Measurements from ENCODE around the gene MCF2L. TPM values are rescaled to one million over a fixed set of nuclear protein-coding genes. Genes with fewer than 3 reads are reported as not detected.

Gene MCF2L
- total RNA-seq, 1 donor: 8.0 TPM

DNA sequence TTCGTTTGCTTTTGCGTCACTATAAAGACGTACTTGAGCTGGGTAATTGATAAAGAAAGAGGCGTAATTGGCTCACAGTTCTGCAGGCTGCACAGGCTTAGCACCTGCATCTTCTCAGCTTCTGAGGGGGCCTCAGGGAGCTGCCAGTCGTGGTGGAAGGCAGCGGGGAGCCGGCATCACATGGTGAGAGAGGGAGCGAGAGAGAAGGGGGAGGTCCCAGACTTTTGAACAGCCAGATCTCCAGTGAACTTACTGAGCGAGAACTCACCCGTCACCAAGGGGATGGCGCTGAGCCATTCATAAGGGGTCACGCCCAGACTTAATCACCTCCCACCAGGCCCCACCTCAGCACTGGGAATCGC, 77.8 kb downstream of the MCF2L start:
- no peak for DNase-seq (ENCODE audit: low read depth)
- no peak overlapping the region for H3K4me3 ChIP-seq (ENCODE audit: low read depth, low read length)
- TF ChIP-seq, protein P1, sequence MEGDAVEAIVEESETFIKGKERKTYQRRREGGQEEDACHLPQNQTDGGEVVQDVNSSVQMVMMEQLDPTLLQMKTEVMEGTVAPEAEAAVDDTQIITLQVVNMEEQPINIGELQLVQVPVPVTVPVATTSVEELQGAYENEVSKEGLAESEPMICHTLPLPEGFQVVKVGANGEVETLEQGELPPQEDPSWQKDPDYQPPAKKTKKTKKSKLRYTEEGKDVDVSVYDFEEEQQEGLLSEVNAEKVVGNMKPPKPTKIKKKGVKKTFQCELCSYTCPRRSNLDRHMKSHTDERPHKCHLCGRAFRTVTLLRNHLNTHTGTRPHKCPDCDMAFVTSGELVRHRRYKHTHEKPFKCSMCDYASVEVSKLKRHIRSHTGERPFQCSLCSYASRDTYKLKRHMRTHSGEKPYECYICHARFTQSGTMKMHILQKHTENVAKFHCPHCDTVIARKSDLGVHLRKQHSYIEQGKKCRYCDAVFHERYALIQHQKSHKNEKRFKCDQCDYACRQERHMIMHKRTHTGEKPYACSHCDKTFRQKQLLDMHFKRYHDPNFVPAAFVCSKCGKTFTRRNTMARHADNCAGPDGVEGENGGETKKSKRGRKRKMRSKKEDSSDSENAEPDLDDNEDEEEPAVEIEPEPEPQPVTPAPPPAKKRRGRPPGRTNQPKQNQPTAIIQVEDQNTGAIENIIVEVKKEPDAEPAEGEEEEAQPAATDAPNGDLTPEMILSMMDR (IDR thresholded peaks at IDR 0.05; ENCODE audit: insufficient read depth, low read length): no peak

DNA sequence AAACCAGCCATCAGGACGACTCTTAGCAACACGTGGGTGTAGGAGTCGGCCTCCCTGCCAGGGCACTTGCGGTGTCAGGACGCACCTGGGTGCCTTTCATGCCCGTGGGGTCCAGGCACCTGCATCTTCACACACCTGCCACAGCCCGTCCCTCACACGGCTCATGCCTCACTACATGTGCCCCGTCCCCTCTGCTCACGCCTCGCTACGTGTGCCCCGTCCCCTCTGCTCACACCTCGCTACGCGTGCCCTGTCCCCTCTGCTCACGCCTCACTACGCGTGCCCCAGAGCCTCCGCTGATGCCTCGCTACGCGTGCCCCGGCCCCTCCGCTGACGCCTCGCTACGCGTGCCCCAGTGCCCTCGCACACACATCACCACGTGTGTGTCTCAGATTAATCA, 78.6 kb downstream of the MCF2L start:
- no peak for DNase-seq (ENCODE audit: low read depth)
- TF ChIP-seq, protein P1 (IDR thresholded peaks at IDR 0.05; ENCODE audit: insufficient read depth, low read length): no peak
- H3K4me3 ChIP-seq (ENCODE audit: low read depth, low read length): no peak overlapping the region

DNA sequence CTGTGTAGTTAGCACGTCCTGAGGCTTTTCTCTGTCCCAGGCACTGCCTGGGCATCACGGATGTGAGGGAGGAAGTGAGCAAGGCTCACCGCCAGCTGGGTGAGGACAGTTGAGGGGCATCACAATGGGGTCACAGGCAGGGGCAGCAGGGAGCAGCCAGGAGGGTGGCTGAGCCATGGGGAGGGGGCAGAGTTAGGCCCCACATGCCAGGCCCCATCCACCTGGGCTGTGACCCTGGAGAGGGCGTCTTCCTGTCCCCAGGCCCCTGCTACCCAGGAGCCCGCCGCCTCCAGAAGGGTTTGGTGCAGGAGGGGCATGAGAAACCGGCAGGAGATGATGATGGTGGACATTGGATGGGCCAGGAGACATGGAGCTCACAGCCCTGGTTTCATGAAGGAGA, 79.8 kb downstream of the MCF2L start:
- TF ChIP-seq, protein P1 (IDR thresholded peaks at IDR 0.05; ENCODE audit: insufficient read depth, low read length): no peak
- no peak overlapping the region for H3K4me3 ChIP-seq (ENCODE audit: low read depth, low read length)
- DNase-seq (ENCODE audit: low read depth): no peak

DNA sequence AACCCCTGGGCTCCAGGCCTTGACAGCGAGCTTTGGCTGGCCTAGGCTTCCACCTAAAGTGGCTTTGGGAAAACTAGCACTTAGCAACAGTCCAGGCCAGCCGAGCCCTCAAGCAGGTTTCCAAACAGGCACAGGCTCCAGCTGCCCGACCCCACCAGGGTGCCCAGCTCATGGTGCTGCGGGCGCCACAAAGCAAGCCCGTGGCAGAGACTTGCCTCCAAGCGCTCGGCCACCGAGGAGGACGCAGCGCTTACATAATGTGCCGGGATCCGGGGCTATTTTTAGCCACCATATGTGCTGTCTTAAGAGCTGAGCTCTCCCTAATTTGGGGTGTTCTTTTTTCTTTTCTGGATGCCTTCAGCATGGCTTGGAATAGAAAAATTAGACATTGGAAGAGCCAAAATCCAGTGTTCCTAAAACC, 80.5 kb downstream of the MCF2L start:
- TF ChIP-seq, protein P1 (IDR thresholded peaks at IDR 0.05; ENCODE audit: insufficient read depth, low read length): no peak
- peak; percentile 13 for DNase-seq (ENCODE audit: low read depth)

DNA sequence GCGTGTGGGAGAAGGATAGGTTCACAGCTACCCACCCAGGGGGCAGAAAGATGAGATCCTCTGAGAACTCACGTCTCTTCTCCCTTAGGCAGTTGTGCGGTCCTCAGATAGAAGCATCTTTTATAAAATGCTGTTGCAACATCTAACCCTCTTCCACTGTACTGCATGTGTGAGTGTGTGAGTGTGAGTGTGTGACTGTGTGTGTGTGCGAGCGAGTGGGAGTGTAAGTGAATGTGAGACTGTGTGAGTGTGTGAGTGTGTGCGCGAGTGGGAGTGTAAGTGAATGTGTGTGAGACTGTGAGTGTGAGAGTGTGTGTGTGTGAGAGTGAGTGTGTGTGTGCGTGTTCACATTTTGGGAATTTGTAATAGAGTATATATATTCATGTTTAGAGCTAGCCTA, 81.0 kb downstream of the MCF2L start:
- TF ChIP-seq, protein P1 (IDR thresholded peaks at IDR 0.05; ENCODE audit: insufficient read depth, low read length): no peak
- DNase-seq (ENCODE audit: low read depth): no peak

More for the DNA sequence above, 80.5 kb downstream of the MCF2L start:
- no peak overlapping the region for H3K4me3 ChIP-seq (ENCODE audit: low read depth, low read length)

DNA sequence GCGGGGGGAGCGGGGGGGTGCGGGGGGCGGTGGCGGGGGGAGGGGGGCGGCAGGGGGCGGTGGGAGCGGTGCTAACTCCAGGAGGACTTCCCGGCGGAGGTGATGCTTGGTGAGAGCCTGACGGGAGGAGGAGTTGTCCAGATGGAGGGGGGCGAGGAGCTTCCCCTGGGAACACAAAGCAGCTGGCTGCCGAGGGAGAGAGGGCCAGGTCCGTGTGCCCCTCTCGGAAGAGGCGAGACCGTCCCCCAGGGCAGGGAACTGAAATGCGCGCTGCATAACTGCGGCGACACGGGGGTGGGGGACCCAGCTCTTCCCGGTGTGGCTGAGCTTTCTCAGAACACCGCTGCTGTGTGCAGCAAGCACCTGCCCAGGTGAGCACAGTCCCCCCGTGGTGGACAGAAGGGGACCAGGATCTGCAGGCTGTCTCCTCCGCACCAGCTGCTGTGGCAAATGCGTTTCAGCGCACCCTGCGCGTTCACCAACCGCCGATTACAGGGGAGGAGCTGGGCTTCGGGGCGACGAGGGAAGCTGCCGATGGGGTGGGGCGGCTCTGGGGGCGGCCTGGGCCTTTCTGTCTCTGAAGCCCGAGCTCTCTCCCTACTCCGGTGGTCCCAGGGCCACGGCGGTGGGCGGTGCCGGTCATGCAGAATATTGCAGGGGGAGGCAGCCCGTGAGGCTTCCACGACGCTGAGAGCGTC, 81.9 kb downstream of the MCF2L start:
- no peak overlapping the region for H3K4me3 ChIP-seq (ENCODE audit: low read depth, low read length)
- TF ChIP-seq, protein P1 (IDR thresholded peaks at IDR 0.05; ENCODE audit: insufficient read depth, low read length): no peak
- no peak for DNase-seq (ENCODE audit: low read depth)

More for the DNA sequence above, 81.0 kb downstream of the MCF2L start:
- no peak overlapping the region for H3K4me3 ChIP-seq (ENCODE audit: low read depth, low read length)

DNA sequence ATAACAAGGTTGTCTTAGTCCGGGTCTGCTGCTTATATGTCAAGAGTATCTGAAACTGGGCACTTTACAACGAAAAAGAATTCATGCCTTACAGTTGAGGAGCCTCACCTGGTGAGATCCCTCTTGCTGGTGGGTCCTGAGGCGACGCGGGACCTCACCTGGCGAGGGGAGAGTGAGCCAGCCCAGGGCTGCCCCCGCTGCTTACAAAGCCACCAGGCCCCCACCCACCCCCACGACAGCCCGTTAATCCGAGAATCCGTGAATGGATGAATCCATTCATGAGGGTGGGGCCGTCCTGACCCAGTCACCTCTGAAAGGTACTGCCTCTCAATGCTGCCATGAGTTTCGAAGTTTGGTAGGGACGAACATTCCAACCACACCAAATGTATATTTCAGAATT, 82.6 kb downstream of the MCF2L start:
- TF ChIP-seq, protein P1 (IDR thresholded peaks at IDR 0.05; ENCODE audit: insufficient read depth, low read length): no peak

More for the DNA sequence above, 82.6 kb downstream of the MCF2L start:
- H3K4me3 ChIP-seq (ENCODE audit: low read depth, low read length): no peak overlapping the region
- no peak for DNase-seq (ENCODE audit: low read depth)
